Measurements from ENCODE around the gene CHERP.

CHERP gene

DNA sequence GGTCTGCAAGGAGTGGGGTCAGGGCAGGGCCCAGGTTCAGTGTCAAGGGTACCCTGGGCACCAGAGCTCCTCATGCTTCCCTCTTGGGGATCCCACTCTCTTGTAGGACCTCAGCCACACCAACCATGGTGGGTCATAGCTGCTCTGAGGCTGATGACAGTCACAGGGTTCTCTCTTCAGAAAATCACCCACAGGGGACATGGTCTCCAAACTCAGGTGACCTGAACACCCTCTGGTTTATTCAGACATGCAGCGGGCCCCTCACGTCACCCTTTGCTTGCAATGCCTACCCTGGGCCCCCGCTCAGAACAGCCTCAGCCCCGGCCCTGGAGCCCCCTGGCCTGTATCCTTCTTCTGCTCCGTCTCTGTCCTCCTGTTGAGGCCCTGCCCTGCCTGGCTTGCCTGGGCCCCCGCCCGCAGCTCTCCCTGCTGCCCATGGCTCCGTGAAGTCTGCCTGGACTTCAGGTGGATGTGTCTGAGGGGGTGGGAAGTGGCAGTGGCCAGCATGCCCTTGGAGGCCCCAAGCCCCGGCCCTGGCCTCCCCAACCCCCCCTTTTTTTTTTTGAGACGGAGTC is 20.4 kb downstream of the CHERP start:
- ChIA-PET CTCF (no interaction called here), POLR2A (no interaction called here)
- TF ChIP-seq, protein P1, sequence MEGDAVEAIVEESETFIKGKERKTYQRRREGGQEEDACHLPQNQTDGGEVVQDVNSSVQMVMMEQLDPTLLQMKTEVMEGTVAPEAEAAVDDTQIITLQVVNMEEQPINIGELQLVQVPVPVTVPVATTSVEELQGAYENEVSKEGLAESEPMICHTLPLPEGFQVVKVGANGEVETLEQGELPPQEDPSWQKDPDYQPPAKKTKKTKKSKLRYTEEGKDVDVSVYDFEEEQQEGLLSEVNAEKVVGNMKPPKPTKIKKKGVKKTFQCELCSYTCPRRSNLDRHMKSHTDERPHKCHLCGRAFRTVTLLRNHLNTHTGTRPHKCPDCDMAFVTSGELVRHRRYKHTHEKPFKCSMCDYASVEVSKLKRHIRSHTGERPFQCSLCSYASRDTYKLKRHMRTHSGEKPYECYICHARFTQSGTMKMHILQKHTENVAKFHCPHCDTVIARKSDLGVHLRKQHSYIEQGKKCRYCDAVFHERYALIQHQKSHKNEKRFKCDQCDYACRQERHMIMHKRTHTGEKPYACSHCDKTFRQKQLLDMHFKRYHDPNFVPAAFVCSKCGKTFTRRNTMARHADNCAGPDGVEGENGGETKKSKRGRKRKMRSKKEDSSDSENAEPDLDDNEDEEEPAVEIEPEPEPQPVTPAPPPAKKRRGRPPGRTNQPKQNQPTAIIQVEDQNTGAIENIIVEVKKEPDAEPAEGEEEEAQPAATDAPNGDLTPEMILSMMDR (IDR thresholded peaks at IDR 0.05; ENCODE audit: control extremely low read depth, extremely low read depth, low read depth, missing control alignments) = no peak
- DNase-seq (ENCODE audit: extremely low spot score) = no peak

DNA sequence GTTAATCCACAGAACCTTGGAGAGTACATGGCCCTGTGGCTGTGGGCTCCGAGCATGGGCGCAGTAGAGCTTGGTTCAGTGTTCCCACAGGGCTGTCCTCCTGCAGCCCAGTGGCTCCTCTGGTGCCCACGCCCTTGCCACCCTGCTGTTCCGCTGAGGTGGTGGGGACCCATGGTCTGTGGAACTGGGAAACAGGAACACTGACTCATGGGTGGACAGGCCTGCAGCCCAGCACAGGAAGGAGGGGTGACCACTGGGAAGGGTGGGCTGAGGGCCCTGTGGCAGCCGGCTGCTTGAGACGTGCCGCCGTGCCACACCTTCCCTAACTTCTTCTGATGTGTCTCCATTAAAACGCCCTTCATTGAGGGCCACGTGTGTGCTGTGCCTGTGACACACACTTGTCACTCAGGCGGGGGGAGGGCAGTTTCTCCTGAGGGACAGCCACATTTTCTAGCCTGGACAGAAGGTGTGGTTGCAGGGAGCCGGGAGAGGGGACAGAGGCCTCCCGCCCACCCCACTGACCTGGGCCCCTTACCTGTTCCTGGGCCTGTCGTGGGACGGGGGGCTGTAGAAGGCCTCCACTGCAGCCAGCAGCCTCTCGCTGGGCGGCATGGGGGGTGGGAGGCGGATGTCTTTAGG is 21.1 kb downstream of the CHERP start:
- ChIA-PET CTCF (no interaction called here), POLR2A (no interaction called here)

DNA sequence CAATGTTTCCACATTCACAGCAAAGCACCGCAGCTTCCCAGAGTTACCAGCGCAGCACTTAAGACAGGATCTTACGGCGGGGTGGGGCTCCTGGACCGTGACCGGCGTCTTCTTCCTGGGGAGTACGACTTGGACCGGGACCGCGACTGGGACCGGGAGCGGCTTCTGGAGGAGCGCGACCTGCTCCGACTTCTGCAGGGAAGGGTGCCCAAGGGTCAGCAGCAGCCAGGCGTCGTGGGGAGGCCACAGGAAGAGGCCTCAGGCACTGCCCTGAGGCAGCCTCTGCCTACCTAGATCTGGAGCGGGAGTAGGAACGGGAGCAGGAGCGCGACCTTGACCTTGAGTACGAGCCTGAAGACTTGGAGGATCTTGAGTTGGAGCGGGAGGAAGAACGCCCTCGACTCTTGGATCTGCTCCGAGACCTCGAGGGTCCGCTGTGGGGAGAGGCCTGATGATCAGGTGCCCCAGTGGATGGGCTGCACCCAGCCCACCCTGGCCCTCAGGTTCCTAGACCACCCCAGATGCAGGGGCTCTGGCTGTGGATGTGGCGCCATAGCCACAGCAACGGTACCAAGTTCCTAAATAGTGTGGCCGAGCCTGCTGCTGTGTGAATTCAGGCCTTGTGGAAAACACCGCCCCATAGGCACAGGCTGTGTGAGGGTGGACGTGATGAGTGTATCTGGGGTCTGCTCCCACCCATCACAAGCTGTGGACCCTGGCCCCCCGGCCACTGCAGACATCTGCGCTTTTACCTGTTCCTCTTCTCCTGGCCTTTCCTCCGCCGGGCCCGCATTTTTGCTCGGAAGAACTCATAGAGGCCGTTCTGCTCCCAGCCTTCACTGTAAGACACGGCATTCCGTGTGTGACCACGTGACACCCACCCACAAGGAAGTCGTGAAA is 21.9 kb downstream of the CHERP start:
- POLR2A ChIA-PET = no interaction called here
- DNase-seq (ENCODE audit: extremely low spot score) = no peak
- TF ChIP-seq, protein P1 (IDR thresholded peaks at IDR 0.05; ENCODE audit: control extremely low read depth, extremely low read depth, low read depth, missing control alignments) = no peak
- CTCF ChIA-PET = no interaction called here

More for the DNA sequence above, 21.1 kb downstream of the CHERP start:
- DNase-seq (ENCODE audit: extremely low spot score) = no peak
- TF ChIP-seq, protein P1 (IDR thresholded peaks at IDR 0.05; ENCODE audit: control extremely low read depth, extremely low read depth, low read depth, missing control alignments) = no peak

DNA sequence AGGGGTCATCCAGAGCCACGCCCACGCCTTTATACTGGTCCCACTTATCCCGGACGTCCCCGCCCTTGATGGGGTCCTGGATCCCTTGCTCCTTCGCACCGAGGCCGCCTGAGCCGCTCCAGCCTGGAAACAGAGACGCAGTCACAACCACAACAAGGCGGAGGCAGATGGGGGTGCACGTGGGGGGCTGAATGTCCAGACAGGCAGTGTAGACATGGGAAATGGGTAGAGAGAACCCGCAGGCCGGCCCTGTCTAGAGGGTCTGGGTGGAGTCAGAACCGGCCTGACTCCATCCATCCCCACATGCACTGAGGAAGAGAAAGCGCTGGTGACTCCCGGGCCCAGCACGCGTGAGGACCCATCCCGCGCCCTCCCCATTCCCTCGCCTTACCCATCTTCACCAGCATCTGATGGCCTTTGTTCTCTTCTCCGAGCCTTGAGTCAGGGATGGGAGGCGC is 23.0 kb downstream of the CHERP start:
- TF ChIP-seq, protein P1 (IDR thresholded peaks at IDR 0.05; ENCODE audit: control extremely low read depth, extremely low read depth, low read depth, missing control alignments) = no peak
- CTCF ChIA-PET = interaction anchor here (0.9 to 2.5 kb wide), 2 partner anchors 9 to 11 kb away, joined by 4 to 11 read pairs; no protein-coding TSS in a partner anchor

DNA sequence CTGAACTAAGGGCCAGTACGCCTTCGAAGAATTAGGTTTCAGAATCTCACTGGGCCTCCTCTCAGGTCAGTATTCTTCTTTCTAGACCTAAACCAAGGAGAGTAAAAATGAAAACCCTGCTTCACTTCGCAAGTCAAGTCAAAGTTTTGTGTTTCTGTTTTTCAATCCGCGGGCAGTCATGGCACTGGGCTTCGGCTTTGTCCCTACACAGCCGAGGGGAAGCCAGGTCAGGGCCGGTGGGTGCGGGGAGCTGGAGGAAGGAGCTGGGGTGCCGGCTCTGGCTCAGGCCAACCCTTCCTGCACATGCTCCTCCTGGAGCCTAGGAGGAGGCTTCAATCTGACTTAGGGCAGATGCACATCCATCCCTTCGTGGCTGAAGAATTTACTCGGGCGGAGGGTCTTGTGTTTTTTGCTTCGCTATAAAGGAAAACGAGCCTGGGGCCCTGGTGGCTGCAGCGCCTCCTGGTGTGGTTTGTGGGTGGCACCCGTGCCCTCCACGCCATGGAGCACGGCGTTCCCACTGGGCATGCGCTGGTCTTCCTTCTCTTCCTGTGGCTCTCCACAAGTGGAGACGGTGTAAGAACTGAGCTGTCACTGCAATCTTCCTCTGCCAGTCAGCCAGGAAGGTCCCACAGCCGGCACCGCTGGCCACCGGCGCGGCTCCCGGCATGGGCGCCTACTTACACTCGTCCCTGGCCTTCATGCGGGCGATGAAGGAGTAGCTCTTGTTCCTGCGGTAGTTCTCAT is 23.6 kb downstream of the CHERP start:
- no peak for DNase-seq (ENCODE audit: extremely low spot score)
- ChIA-PET POLR2A (no interaction called here), CTCF (interaction anchor here (0.9 to 2.5 kb wide), 3 partner anchors 10 to 23 kb away, joined by 3 to 11 read pairs (median 4); partner anchors contain the start of gene CALR3)
- TF ChIP-seq, protein P1 (IDR thresholded peaks at IDR 0.05; ENCODE audit: control extremely low read depth, extremely low read depth, low read depth, missing control alignments) = no peak

More for the DNA sequence above, 23.0 kb downstream of the CHERP start:
- POLR2A ChIA-PET = no interaction called here
- DNase-seq (ENCODE audit: extremely low spot score) = no peak

DNA sequence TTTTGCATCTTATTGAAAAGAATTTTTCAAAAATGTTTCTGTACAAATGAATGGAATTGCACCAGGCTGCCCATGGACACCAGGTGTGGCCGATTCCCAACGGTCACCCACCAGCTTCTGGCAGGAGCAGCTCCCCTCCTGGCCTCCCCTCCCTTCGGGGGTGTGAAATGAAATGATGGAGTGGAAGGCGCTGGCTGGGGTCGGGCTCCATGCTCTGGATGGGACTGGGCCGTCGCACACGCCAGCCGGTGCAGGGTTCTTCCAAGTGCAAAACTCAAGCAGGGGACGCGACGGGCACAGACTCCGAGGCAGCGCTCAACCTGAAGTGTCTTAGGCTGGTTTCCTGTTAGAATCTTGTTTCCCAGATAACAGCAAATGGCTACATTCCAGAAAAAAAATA is 24.2 kb downstream of the CHERP start:
- no peak for DNase-seq (ENCODE audit: extremely low spot score)
- POLR2A ChIA-PET = no interaction called here
- CTCF ChIA-PET = interaction anchor here (1.2 to 2.5 kb wide), 2 partner anchors 10 to 22 kb away, joined by 3 to 11 read pairs; partner anchors contain the start of gene CALR3
- TF ChIP-seq, protein P1 (IDR thresholded peaks at IDR 0.05; ENCODE audit: control extremely low read depth, extremely low read depth, low read depth, missing control alignments) = no peak

Data from GM10248 (cell line).